IMR-90 (cell line): Measurements from ENCODE around the gene NTRK2. TPM values are rescaled to one million over a fixed set of nuclear protein-coding genes. Genes with fewer than 3 reads are reported as not detected.

ENCODE experiments used
- ATAC-seq: fragments of 200-7000 bp; cut with Tn5 transposase; 2 replicates; pipeline ENCODE4 v1.9.1; 2020; ENCODE audit warnings: low read depth, mild to moderate bottlenecking, moderate library complexity
- BruUV-seq: library from RNA; stranded (reverse); fragments of 400-500 nt; replicated peaks from 2 replicates; lab custom pipeline; 2021; lab: Mats Ljungman, UMichigan
- CTCF ChIA-PET: fragments of 300-600 bp; formaldehyde crosslinking; extraction: SDS; loops from one replicate; lab custom pipeline; 2021; ENCODE audit warnings: antibody characterized with exemption; lab: Yijun Ruan, JAX
- POLR2A ChIA-PET: fragments of 300-600 bp; sonication (Branson Sonifier 250); formaldehyde crosslinking; loops from one replicate; lab custom pipeline; 2022; ENCODE audit warnings: antibody characterized with exemption; ENCODE audit not compliant: unreplicated experiment; lab: Charles Lee
- DNase-seq: peaks from one replicate; pipeline ENCODE4 v3.0.0; 2013
- H2AFZ ChIP-seq: replicated peaks from 2 replicates; pipeline ENCODE3; 2013; ENCODE audit warnings: low read length, mild to moderate bottlenecking; ENCODE audit not compliant: poor library complexity
- H2AK5ac ChIP-seq: 2 replicates; pipeline ENCODE4 v1.6.1; 2013; ENCODE audit warnings: low read depth, low read length, inconsistent platforms
- H2AK9ac ChIP-seq: replicated peaks from 2 replicates; pipeline ENCODE3; 2013; ENCODE audit warnings: mild to moderate bottlenecking, low read depth, low read length, moderate library complexity; ENCODE audit not compliant: poor library complexity
- H2BK120ac ChIP-seq: 2 replicates; pipeline ENCODE4 v1.6.1; 2013; ENCODE audit warnings: low read depth, low read length, inconsistent platforms
- H2BK15ac ChIP-seq: 3 replicates; pipeline ENCODE4 v1.6.1; 2013; ENCODE audit warnings: low read depth, low read length, inconsistent platforms
- H2BK20ac ChIP-seq: 2 replicates; pipeline ENCODE4 v1.6.1; 2013; ENCODE audit warnings: low read depth, mild to moderate bottlenecking, inconsistent platforms, low read length, moderate library complexity
- H2BK5ac ChIP-seq: 2 replicates; pipeline ENCODE4 v1.6.1; 2013; ENCODE audit warnings: mild to moderate bottlenecking, low read depth, low read length, inconsistent platforms; ENCODE audit not compliant: poor library complexity, severe bottlenecking
- H3K14ac ChIP-seq: replicated peaks from 2 replicates; pipeline ENCODE4 v1.6.1; 2013; ENCODE audit warnings: low read depth, low read length, inconsistent platforms
- H3K18ac ChIP-seq: 2 replicates; pipeline ENCODE4 v1.6.1; 2013; ENCODE audit warnings: low read depth, low read length, control low read depth
- H3K23ac ChIP-seq: 2 replicates; pipeline ENCODE4 v1.6.1; 2013; ENCODE audit warnings: low read depth, low read length, inconsistent platforms
- H3K27ac ChIP-seq: 2 replicates; pipeline ENCODE4 v1.5.1; 2013; ENCODE audit warnings: mild to moderate bottlenecking, control low read depth, low read length; ENCODE audit not compliant: insufficient read depth
- H3K27me3 ChIP-seq: 2 replicates; pipeline ENCODE4 v1.6.1; 2013; ENCODE audit warnings: low read length; ENCODE audit not compliant: control insufficient read depth, insufficient read depth
- H3K36me3 ChIP-seq: 2 replicates; pipeline ENCODE4 v1.6.1; 2013; ENCODE audit warnings: low read length, mixed read lengths; ENCODE audit not compliant: control insufficient read depth, insufficient read depth
- H3K4ac ChIP-seq: 2 replicates; pipeline ENCODE4 v1.6.1; 2013; ENCODE audit warnings: low read depth, low read length, inconsistent platforms
- H3K4me1 ChIP-seq: 2 replicates; pipeline ENCODE4 v1.6.1; 2013; ENCODE audit warnings: low read length, mixed read lengths; ENCODE audit not compliant: control insufficient read depth, insufficient read depth
- H3K4me2 ChIP-seq: 2 replicates; pipeline ENCODE4 v1.6.1; 2013; ENCODE audit warnings: low read depth, mild to moderate bottlenecking, control low read depth, low read length, moderate library complexity
- H3K4me3 ChIP-seq: 2 replicates; pipeline ENCODE4 v1.5.1; 2013; ENCODE audit warnings: low read depth, mild to moderate bottlenecking, control low read depth, low read length, moderate library complexity; ENCODE audit not compliant: insufficient read depth
- H3K56ac ChIP-seq: 2 replicates; pipeline ENCODE4 v1.6.1; 2013; ENCODE audit warnings: low read length, inconsistent platforms; ENCODE audit not compliant: insufficient read depth; ENCODE audit errors: extremely low read depth
- H3K79me1 ChIP-seq, 2 experiments: 2 replicates each; pipeline ENCODE4 v1.6.1; 2013; ENCODE audit warnings: low read length in 2 of 2, inconsistent platforms in 1 of 2, low read depth in 1 of 2
- H3K9ac ChIP-seq: 2 replicates; pipeline ENCODE4 v1.6.1; 2013; ENCODE audit warnings: low read depth, low read length, control low read depth
- H3K9me1 ChIP-seq: 2 replicates; pipeline ENCODE4 v1.6.1; 2013; ENCODE audit warnings: low read length, inconsistent platforms; ENCODE audit not compliant: insufficient read depth
- H3K9me3 ChIP-seq: 2 replicates; pipeline ENCODE4 v1.6.1; 2013; ENCODE audit warnings: low read length; ENCODE audit not compliant: control insufficient read depth, insufficient read depth
- H4K20me1 ChIP-seq: 2 replicates; pipeline ENCODE4 v1.6.1; 2013; ENCODE audit warnings: low read length, inconsistent platforms; ENCODE audit not compliant: insufficient read depth
- H4K5ac ChIP-seq: 2 replicates; pipeline ENCODE4 v1.6.1; 2013; ENCODE audit warnings: mild to moderate bottlenecking, low read depth, low read length, control low read depth
- H4K8ac ChIP-seq, 2 experiments: 2 replicates each; pipeline ENCODE4 v1.6.1; 2013; ENCODE audit warnings: low read depth in 2 of 2, low read length in 2 of 2, control low read depth in 1 of 2, inconsistent platforms in 1 of 2
- H4K91ac ChIP-seq: 2 replicates; pipeline ENCODE4 v1.6.1; 2013; ENCODE audit warnings: low read depth, low read length, inconsistent platforms; ENCODE audit not compliant: insufficient read depth
- BHLHE40 ChIP-seq: fragments of 150-350 bp; IDR thresholded peaks from 2 replicates; pipeline ENCODE4 v1.6.1; 2016; ENCODE audit warnings: mild to moderate bottlenecking, low read depth, low read length
- FOS ChIP-seq: fragments of 150-350 bp; IDR thresholded peaks from 2 replicates; pipeline ENCODE4 v1.6.1; 2016; ENCODE audit warnings: low read depth, low read length
- MAFK ChIP-seq: IDR thresholded peaks from 2 replicates; pipeline ENCODE4 v1.6.1; 2012; ENCODE audit warnings: low read depth, low read length, improper control_type of control experiment
- MXI1 ChIP-seq: IDR thresholded peaks from 2 replicates; pipeline ENCODE4 v1.6.1; 2012; ENCODE audit warnings: low read depth, mild to moderate bottlenecking, low read length, moderate library complexity, borderline replicate concordance
- NFE2L2 ChIP-seq: fragments of 150-350 bp; IDR thresholded peaks from 2 replicates; pipeline ENCODE4 v1.6.1; 2016; ENCODE audit warnings: low read depth, mild to moderate bottlenecking, low read length
- RAD21 ChIP-seq: IDR thresholded peaks from 2 replicates; pipeline ENCODE4 v1.6.1; 2012; ENCODE audit warnings: low read length, improper control_type of control experiment
- RFX5 ChIP-seq: IDR thresholded peaks from 2 replicates; pipeline ENCODE4 v1.8.0; 2012; ENCODE audit warnings: low read depth, mild to moderate bottlenecking, low read length, moderate library complexity
- WGBS, 2 experiments: methylation state at CpG; one replicate each; pipeline versions ENCODE4 v1.1.5 to v1.1.7; 2013; ENCODE audit warnings: missing lambda C conversion rate in 2 of 2; ENCODE audit not compliant: insufficient read length in 1 of 2; ENCODE audit errors: extremely low coverage in 2 of 2; 5-methylcytosine and 5-hydroxymethylcytosine counted together
- dilution Hi-C: fragments of 300-500 bp; cut with HindIII; formaldehyde crosslinking; loops from one replicate; pipeline ENCODE4 v1.14.3; 2018; ENCODE audit warnings: low sequenced_read_pairs; ENCODE audit not compliant: unreplicated experiment
- in situ Hi-C: fragments of 300-500 bp; cut with MboI; formaldehyde crosslinking; loops from 3 replicates; pipeline ENCODE4 v1.14.3; 2019; ENCODE audit warnings: low sequenced_read_pairs, inconsistent platforms, mixed read lengths
- intact Hi-C: fragments of 100-400 bp; cut with micrococcal nuclease; formaldehyde crosslinking; loops from 2 replicates; pipeline ENCODE4 v1.10.0; 2022
- polyA plus RNA-seq, 3 experiments: library from polyadenylated mRNA; depleted of rRNA; stranded (reverse); fragments of >200 nt; gene quantifications; 2 replicates each; pipeline ENCODE4 v1.2.3, GENCODE V29; 2012; ENCODE audit warnings: low replicate concordance in 1 of 3
- total RNA-seq: library from RNA; depleted of rRNA; stranded (reverse); fragments of >200 nt; gene quantifications from 2 replicates; pipeline ENCODE4 v1.2.3, GENCODE V29; 2012
- TF ChIP-seq, protein P1 (sequence below): fragments of 150-350 bp; IDR thresholded peaks from 2 replicates; pipeline ENCODE4 v1.6.1; 2017; ENCODE audit warnings: mild to moderate bottlenecking, antibody characterized with exemption, low read length, low read depth

NTRK2 gene
- total and polyA plus RNA-seq, 2 of the 4 experiments (the other 2 are of a cell fraction), result under 0.01 to 0.02 TPM

DNA sequence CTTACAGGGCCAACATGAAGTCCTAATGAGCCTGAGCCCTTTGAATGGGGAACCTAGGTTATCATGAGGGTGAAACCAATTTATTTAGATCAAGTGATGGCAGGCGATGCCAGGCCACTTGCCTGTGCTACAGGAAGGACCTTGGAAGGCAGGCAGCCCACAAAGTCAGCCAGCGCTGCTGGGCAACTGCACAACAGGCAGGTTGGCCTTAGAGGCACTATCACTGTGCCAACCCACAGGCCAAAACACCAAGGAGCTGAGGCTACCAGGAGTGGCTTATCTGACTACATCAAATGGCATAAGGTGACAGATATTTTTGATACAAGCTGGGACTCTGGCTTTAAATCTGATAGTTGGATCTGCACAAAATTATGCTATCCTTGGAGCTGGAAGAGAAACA is 319.1 kb downstream of the NTRK2 start:
- ChIA-PET CTCF (no interaction called here), POLR2A (no interaction called here)
- Histone ChIP-seq H3K4ac (no peak overlapping the region), H4K91ac (no peak overlapping the region), H4K20me1 (no peaks in the 10 kb centered on the region), H3K4me1 (no peaks in the 10 kb centered on the region), H3K56ac (no peak overlapping the region), H3K18ac (no peak overlapping the region), H3K36me3 (no peaks in the 10 kb centered on the region), H3K9me3 (peaks cover 18% of the 10 kb centered on the region), H3K9me1 (no peaks in the 10 kb centered on the region), H2AK5ac (no peak overlapping the region), H2BK15ac (no peak overlapping the region), H3K27ac (no peak overlapping the region), H3K23ac (no peak overlapping the region), H2BK120ac (no peak overlapping the region), H2BK20ac (no peak overlapping the region), H3K79me1 (no peaks in the 10 kb centered on the region), H2AFZ (no peak overlapping the region), H4K8ac (no peak overlapping the region), H2BK5ac (no peak overlapping the region), H2AK9ac (no peak overlapping the region), H4K5ac (no peak overlapping the region), H3K27me3 (no peaks in the 10 kb centered on the region), H3K4me3 (no peak overlapping the region), H3K14ac (no peak overlapping the region), H3K4me2 (no peak overlapping the region), H3K9ac (no peak overlapping the region)
- no TSS peak for BruUV-seq
- no CpG with 5 or more reads among the region's 2 CpGs for WGBS, 2 experiments
- in situ Hi-C loops (no loop called here), intact Hi-C loops (no loop called here), dilution Hi-C loops (no loop called here)
- DNase-seq (no peak), ATAC-seq (no peak)
- TF ChIP-seq RAD21, result no peak
- no peak for TF ChIP-seq FOS
- TF ChIP-seq RFX5, result no peak
- TF ChIP-seq, protein P1, sequence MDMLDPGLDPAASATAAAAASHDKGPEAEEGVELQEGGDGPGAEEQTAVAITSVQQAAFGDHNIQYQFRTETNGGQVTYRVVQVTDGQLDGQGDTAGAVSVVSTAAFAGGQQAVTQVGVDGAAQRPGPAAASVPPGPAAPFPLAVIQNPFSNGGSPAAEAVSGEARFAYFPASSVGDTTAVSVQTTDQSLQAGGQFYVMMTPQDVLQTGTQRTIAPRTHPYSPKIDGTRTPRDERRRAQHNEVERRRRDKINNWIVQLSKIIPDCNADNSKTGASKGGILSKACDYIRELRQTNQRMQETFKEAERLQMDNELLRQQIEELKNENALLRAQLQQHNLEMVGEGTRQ, result no peak
- TF ChIP-seq BHLHE40, result no peak
- TF ChIP-seq MAFK, result no peak
- no peak for TF ChIP-seq MXI1
- TF ChIP-seq NFE2L2, result no peak
